Measurements from ENCODE around the gene DAGLA.

DAGLA gene

DNA sequence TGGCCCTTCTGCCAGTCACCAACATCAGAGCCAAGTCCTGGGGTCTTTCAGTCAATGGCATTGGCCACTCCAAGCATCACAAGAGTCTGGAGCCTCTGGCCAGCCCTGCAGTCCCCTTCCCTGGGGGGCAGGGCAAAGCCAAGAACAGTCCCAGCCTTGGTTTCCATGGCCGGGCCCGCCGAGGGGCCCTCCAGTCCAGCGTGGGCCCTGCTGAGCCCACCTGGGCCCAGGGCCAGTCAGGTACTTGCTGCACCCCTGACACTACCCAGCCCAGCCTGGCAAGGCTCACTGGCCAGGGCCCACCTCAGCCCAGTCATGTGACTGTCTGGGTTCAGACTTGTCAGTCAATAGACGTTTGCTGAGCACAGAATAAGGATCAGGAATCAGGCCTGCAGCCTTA, 101.4 kb downstream of the DAGLA start:
- no peak overlapping the region for H3K4me3 ChIP-seq (ENCODE audit: low read length)
- DNase-seq (ENCODE audit: low read depth) = no peak
- TF ChIP-seq CTCF (conservative IDR thresholded peaks at IDR 0.05; ENCODE audit: low read depth, low read length) = no peak

- DNase-seq (ENCODE audit: low read depth) = no peak
- no peak overlapping the region for H3K4me3 ChIP-seq (ENCODE audit: low read length)
- no peak for TF ChIP-seq CTCF (conservative IDR thresholded peaks at IDR 0.05; ENCODE audit: low read depth, low read length)
Measured at GRCh38 chr11:61782299-61782698, 102.1 kb downstream of the DAGLA start.

- TF ChIP-seq CTCF (conservative IDR thresholded peaks at IDR 0.05; ENCODE audit: low read depth, low read length) = no peak
- no peak for DNase-seq (ENCODE audit: low read depth)
Measured at GRCh38 chr11:61782841-61783240, 102.7 kb downstream of the DAGLA start.

GRCh38 chr11:61783717-61784505, 103.7 kb downstream of the DAGLA start:
- no peak for DNase-seq (ENCODE audit: low read depth)
- TF ChIP-seq CTCF (conservative IDR thresholded peaks at IDR 0.05; ENCODE audit: low read depth, low read length) = no peak
- no peak overlapping the region for H3K4me3 ChIP-seq (ENCODE audit: low read length)

More at GRCh38 chr11:61782841-61783240, 102.7 kb downstream of the DAGLA start:
- no peak overlapping the region for H3K4me3 ChIP-seq (ENCODE audit: low read length)

DNA sequence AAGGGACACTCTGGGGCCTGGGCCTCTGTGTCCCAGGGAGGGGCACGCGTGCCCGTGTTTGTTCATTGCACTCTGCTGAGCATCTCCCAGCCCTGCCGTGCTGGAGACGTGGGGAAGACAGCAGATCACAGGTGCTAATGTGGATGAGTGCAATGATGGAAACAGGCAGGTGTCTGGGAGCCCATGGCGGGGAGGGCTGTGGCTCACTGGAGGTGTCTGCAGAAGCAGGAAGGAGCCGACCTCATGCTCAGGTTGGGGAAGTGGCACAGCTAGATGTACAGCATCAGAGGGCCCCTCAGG, 104.3 kb downstream of the DAGLA start:
- TF ChIP-seq CTCF (conservative IDR thresholded peaks at IDR 0.05; ENCODE audit: low read depth, low read length) = no peak
- H3K4me3 ChIP-seq (ENCODE audit: low read length) = no peak overlapping the region

GRCh38 chr11:61785837-61786402, 105.7 kb downstream of the DAGLA start:
- no peak for DNase-seq (ENCODE audit: low read depth)
- no peak overlapping the region for H3K4me3 ChIP-seq (ENCODE audit: low read length)
- no peak for TF ChIP-seq CTCF (conservative IDR thresholded peaks at IDR 0.05; ENCODE audit: low read depth, low read length)

More for the DNA sequence above, 104.3 kb downstream of the DAGLA start:
- no peak for DNase-seq (ENCODE audit: low read depth)

DNA sequence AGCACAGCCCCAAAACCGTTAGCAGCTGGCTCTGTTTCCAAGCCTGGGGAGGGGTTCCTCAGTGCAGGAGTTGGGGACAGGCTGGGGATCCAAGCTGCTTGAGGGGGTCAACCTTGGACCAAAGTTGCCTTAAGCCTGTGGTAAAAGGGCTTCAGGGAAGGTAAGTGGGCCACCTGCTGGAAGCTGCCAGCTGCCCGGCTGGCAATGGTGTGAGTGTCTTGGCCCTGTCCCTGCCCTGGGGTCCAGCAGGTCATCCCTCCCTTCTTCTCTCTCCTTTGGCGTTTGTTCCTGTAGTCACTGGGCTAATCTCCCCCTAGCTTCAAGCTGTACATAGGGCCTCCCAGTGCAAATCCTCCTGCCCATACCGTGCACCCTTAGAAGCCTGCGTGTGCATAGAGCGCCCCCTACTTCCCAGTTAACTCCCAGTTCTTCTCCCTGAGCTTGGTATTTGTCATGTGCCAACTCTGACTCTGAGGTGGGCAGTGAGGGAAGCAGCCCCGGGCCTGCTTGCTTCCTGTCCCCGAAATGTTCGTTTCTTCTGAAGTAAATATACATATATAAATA, 107.8 kb downstream of the DAGLA start:
- no peak overlapping the region for H3K4me3 ChIP-seq (ENCODE audit: low read length)
- peak; percentile 91 for TF ChIP-seq CTCF (conservative IDR thresholded peaks at IDR 0.05; ENCODE audit: low read depth, low read length)
- DNase-seq (ENCODE audit: low read depth) = peak; percentile 77

All from retinal pigment epithelial cell (primary cell).